Naive thymus-derived CD4-positive, alpha-beta T cell (primary cell): ENCODE results near the gene TBCD. TPM values are rescaled to one million over a fixed set of nuclear protein-coding genes. Genes with fewer than 3 reads are reported as not detected.

Experiments
- ATAC-seq: fragments of 150-1000 bp; cut with Tn5 transposase; 2 replicates; pipeline ENCODE4 v1.10.0; 2021; ENCODE audit warnings: mild to moderate bottlenecking, moderate library complexity
- CTCF ChIA-PET: fragments of 350-600 bp; sonication (Branson Sonifier 250); formaldehyde crosslinking; loops from one replicate; lab custom pipeline; 2021; ENCODE audit warnings: antibody characterized with exemption; lab: Charles Lee
- POLR2A ChIA-PET: fragments of 350-600 bp; sonication (Branson Sonifier 250); formaldehyde crosslinking; loops from one replicate; lab custom pipeline; 2021; ENCODE audit warnings: antibody characterized with exemption, inconsistent platforms; lab: Charles Lee
- DNase-seq, 9 donors: peaks; one replicate each; pipeline versions ENCODE4 v3.0.0 to v3.0.0-alpha.2; 2020 to 2022; ENCODE audit warnings: mixed read lengths in 1 of 9
- H3K27ac ChIP-seq: one replicate; pipeline ENCODE4 v1.7.0; 2013; ENCODE audit warnings: mild to moderate bottlenecking, low read depth, low read length, moderate library complexity
- H3K27me3 ChIP-seq, 2 donors: one replicate each; pipeline ENCODE4 v1.7.0; 2013; ENCODE audit warnings: low read length in 2 of 2, mild to moderate bottlenecking in 2 of 2, moderate library complexity in 2 of 2; ENCODE audit not compliant: control insufficient read depth in 2 of 2, insufficient read depth in 2 of 2
- H3K36me3 ChIP-seq, 3 experiments: 1 replicate in 2 of 3; 2 replicates in 1 of 3; pipeline ENCODE4 v1.7.0; 2013; ENCODE audit warnings: low read length in 3 of 3, mild to moderate bottlenecking in 3 of 3, moderate library complexity in 1 of 3; ENCODE audit not compliant: insufficient read depth in 3 of 3, control insufficient read depth in 2 of 3
- H3K4me1 ChIP-seq, 2 donors: one replicate each; pipeline ENCODE4 v1.7.0; 2013; ENCODE audit warnings: low read length in 2 of 2, mild to moderate bottlenecking in 2 of 2, moderate library complexity in 1 of 2; ENCODE audit not compliant: control insufficient read depth in 2 of 2, insufficient read depth in 2 of 2
- H3K4me3 ChIP-seq: 2 replicates; pipeline ENCODE4 v1.7.0; 2013; ENCODE audit warnings: mild to moderate bottlenecking, low read length
- H3K9me3 ChIP-seq, 3 experiments: 1 replicate in 2 of 3; 2 replicates in 1 of 3; pipeline ENCODE4 v1.7.0; 2013; ENCODE audit warnings: low read length in 3 of 3; ENCODE audit not compliant: control insufficient read depth in 2 of 3
- H3K27ac Mint-ChIP-seq, 9 donors: one replicate each; pipeline ENCODE4 v1.8.0; 2020 to 2022; ENCODE audit warnings: mixed read lengths in 9 of 9, mild to moderate bottlenecking in 8 of 9, moderate library complexity in 5 of 9, inconsistent platforms in 2 of 9
- H3K27me3 Mint-ChIP-seq, 5 donors: one replicate each; pipeline ENCODE4 v1.8.0; 2021 to 2022; ENCODE audit warnings: mixed read lengths in 5 of 5, mild to moderate bottlenecking in 1 of 5
- H3K36me3 Mint-ChIP-seq, 5 donors: one replicate each; pipeline ENCODE4 v1.8.0; 2020 to 2022; ENCODE audit warnings: mixed read lengths in 5 of 5, mild to moderate bottlenecking in 3 of 5, inconsistent platforms in 1 of 5
- H3K4me1 Mint-ChIP-seq, 7 donors: one replicate each; pipeline ENCODE4 v1.8.0; 2020 to 2022; ENCODE audit warnings: mixed read lengths in 7 of 7, mild to moderate bottlenecking in 3 of 7, inconsistent platforms in 1 of 7
- H3K4me3 Mint-ChIP-seq, 10 donors: one replicate each; pipeline ENCODE4 v1.8.0; 2020 to 2022; ENCODE audit warnings: mild to moderate bottlenecking in 10 of 10, mixed read lengths in 10 of 10, moderate library complexity in 6 of 10, inconsistent platforms in 2 of 10
- H3K9me3 Mint-ChIP-seq, 11 donors: one replicate each; pipeline ENCODE4 v1.8.0; 2020 to 2022; ENCODE audit warnings: mixed read lengths in 11 of 11, mild to moderate bottlenecking in 4 of 11, inconsistent platforms in 1 of 11, moderate library complexity in 1 of 11
- intact Hi-C, 2 donors: fragments of 100-400 bp; cut with micrococcal nuclease; formaldehyde crosslinking; loops; one replicate each; pipeline ENCODE4 v1.15.1; 2023
- polyA plus RNA-seq, 2 donors: library from polyadenylated mRNA; unstranded; fragments of 300-500 nt; fragmentation: Illumina TruSeq; gene quantifications; one replicate each; pipeline ENCODE4 v1.2.3, GENCODE V29; 2021
- total RNA-seq, 6 experiments: library from RNA in 5 of 6; stranded (reverse) in 5 of 6; gene quantifications; 1 replicate in 5 of 6; 2 replicates in 1 of 6; pipeline ENCODE4 v1.2.3 and lab custom pipeline; 2021 to 2026

TBCD gene
- total and polyA plus RNA-seq, 7 experiments from 2014 or later: 61.5 to 255 (median 123) TPM

DNA sequence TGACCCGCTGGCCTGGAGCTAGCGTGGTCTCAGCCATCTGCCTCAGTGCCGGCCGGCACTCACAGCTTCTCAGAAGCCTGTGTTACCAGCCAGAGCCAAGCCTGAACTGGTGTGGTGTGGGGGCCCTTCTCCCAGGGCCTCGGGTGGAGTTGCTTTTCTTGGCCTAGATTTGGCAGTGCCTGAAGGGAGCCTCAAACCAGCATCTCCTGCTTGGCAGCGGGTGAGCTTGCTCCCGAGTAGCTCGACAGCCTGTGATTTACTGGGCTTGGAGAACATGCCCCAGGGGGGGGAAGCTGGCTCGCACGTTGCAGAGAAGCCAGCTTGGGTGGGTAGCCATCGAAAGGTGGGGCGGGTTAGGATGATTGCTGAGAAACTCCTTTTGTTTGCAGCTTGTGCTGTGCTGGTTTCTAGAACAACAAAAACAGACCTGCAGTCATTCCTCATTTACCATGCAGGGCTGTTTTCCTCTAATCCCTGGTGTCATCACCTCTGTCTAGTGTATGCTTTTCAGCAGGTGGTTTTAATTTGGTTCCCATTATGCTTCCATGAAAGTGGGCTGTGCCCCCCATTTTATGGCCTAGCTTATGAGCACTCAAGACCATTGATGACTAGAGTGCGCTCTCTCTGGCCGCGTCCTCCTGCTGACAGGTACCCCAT lies 42.2 kb downstream of the TBCD start:
- ChIA-PET CTCF (interaction anchor here (1.2 kb wide), 1 partner anchor 12 kb away, joined by 4 read pairs; no protein-coding TSS in a partner anchor), POLR2A (no interaction called here)
- DNase-seq (no peak), ATAC-seq (no peak)
- H3K27me3 ChIP-seq: no peaks in the 10 kb centered on the region
- H3K4me1 ChIP-seq: no peaks in the 10 kb centered on the region
- Mint-ChIP-seq H3K4me3 (peak overlapping the region in 1 of 10 donors; percentile 29), H3K36me3 (peaks cover 0 to 27% (median 0%) of the 10 kb centered on the region in 5 donors), H3K9me3 (no peaks in the 10 kb centered on the region), H3K4me1 (peaks cover 0 to 7% (median 0%) of the 10 kb centered on the region in 7 donors), H3K27me3 (no peaks in the 10 kb centered on the region), H3K27ac (no peak overlapping the region)
- no peak overlapping the region for H3K4me3 ChIP-seq
- no peaks in the 10 kb centered on the region for H3K9me3 ChIP-seq
- intact Hi-C loops: no loop called here
- peaks cover 0 to 22% (median 0%) of the 10 kb centered on the region in 3 experiments for H3K36me3 ChIP-seq
- H3K27ac ChIP-seq: no peak overlapping the region

DNA sequence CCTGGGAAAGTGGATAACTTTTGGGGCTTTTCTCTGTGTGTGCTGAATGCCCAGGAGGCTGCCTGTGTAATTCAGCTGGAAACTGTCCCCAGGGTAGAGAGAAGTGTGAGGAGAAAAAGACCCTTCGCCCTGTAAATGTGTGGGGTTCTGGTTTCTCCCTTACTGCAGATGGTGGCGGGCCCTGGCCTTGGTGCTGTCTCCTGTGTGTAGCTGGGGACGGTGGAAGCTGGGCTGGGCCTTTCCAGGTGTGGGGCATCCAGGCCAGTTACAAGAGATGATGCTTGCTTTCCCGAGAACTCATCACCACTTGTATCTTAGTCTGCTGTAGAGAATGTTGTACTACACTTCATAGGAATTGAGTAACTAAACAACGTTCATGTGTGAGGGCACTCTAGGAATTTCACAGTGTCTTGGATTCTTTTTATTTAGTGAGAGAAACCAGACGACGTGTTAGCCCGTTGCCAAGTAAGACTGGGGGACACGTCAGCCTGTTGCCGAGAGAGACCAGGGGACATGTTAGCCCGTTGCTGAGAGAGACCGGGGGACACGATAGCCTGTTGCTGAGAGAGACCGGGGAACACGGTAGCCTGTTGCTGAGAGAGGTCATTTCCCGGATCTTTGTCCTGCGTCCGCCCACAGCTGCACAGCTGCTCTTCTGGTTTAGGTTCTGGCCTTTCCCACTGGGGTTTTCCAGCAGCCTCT lies 43.1 kb downstream of the TBCD start:
- Histone ChIP-seq H3K36me3 (peaks cover 0 to 22% (median 0%) of the 10 kb centered on the region in 3 experiments), H3K27me3 (no peaks in the 10 kb centered on the region), H3K9me3 (no peaks in the 10 kb centered on the region), H3K4me3 (no peak overlapping the region), H3K4me1 (no peaks in the 10 kb centered on the region), H3K27ac (no peak overlapping the region)
- H3K9me3 Mint-ChIP-seq: no peaks in the 10 kb centered on the region
- H3K4me1 Mint-ChIP-seq: peaks cover 0 to 5% (median 0%) of the 10 kb centered on the region in 7 donors
- DNase-seq (no peak), ATAC-seq (no peak)
- ChIA-PET CTCF (interaction anchor here (1.2 kb wide), 1 partner anchor 13 kb away, joined by 4 read pairs; no protein-coding TSS in a partner anchor), POLR2A (no interaction called here)
- intact Hi-C loops: no loop called here
- H3K27ac Mint-ChIP-seq: peak overlapping the region in 1 of 9 donors; percentile 52
- H3K27me3 Mint-ChIP-seq: no peaks in the 10 kb centered on the region
- peaks cover 0 to 24% (median 5%) of the 10 kb centered on the region in 5 donors for H3K36me3 Mint-ChIP-seq
- H3K4me3 Mint-ChIP-seq: no peak overlapping the region

DNA sequence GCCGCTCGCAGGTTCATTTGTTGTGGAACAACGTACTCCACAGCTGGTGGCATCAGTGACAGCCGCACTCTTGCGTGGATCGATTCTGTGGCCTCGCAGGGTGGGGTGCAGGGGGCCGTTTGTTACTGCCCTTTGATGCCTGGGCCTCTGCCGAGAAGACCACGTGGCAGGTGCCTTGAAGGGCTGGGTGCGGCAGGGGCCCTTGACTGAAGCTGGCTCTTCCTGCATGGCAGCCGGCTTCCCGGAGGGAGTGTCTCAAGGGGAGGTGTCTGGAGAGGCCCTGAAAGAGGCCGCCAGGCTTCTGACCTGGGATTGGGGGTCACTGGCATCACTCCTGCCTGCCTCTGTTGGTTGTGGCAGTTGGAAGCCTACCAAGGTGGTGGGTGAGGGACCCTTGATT lies 43.8 kb downstream of the TBCD start:
- Mint-ChIP-seq H3K4me1 (peaks cover 0 to 4% (median 0%) of the 10 kb centered on the region in 7 donors), H3K27me3 (no peaks in the 10 kb centered on the region), H3K36me3 (peaks cover 0 to 23% (median 5%) of the 10 kb centered on the region in 5 donors), H3K27ac (no peak overlapping the region), H3K9me3 (no peaks in the 10 kb centered on the region), H3K4me3 (no peak overlapping the region)
- ATAC-seq (no peak), DNase-seq (no peak)
- ChIA-PET POLR2A (no interaction called here), CTCF (no interaction called here)
- peaks cover 0 to 22% (median 0%) of the 10 kb centered on the region in 3 experiments for H3K36me3 ChIP-seq
- H3K4me3 ChIP-seq: no peak overlapping the region
- intact Hi-C loops: no loop called here
- H3K4me1 ChIP-seq: no peaks in the 10 kb centered on the region
- no peaks in the 10 kb centered on the region for H3K9me3 ChIP-seq
- no peak overlapping the region for H3K27ac ChIP-seq
- H3K27me3 ChIP-seq: no peaks in the 10 kb centered on the region

- CTCF ChIA-PET: no interaction called here
- H3K4me1 ChIP-seq: no peaks in the 10 kb centered on the region
- peaks cover 0 to 4% (median 0%) of the 10 kb centered on the region in 11 donors for H3K9me3 Mint-ChIP-seq
- H3K4me1 Mint-ChIP-seq: peaks cover 1 to 9% (median 4%) of the 10 kb centered on the region in 7 donors
- H3K27ac Mint-ChIP-seq: peak overlapping the region in 1 of 9 donors; percentile 72
- H3K27ac ChIP-seq: no peak overlapping the region
- POLR2A ChIA-PET: no interaction called here
- no peak overlapping the region for H3K4me3 ChIP-seq
- H3K27me3 Mint-ChIP-seq: no peaks in the 10 kb centered on the region
- H3K9me3 ChIP-seq: no peaks in the 10 kb centered on the region
- H3K36me3 ChIP-seq: peaks cover 0 to 22% (median 0%) of the 10 kb centered on the region in 3 experiments
- peaks cover 4 to 26% (median 5%) of the 10 kb centered on the region in 5 donors for H3K36me3 Mint-ChIP-seq
- DNase-seq: no peak
- ATAC-seq: no peak
- intact Hi-C loops: no loop called here
- H3K4me3 Mint-ChIP-seq: no peak overlapping the region
- H3K27me3 ChIP-seq: no peaks in the 10 kb centered on the region
These were observed 45.2 kb downstream of the TBCD start for GRCh38 chr17:82797061-82797460.

DNA sequence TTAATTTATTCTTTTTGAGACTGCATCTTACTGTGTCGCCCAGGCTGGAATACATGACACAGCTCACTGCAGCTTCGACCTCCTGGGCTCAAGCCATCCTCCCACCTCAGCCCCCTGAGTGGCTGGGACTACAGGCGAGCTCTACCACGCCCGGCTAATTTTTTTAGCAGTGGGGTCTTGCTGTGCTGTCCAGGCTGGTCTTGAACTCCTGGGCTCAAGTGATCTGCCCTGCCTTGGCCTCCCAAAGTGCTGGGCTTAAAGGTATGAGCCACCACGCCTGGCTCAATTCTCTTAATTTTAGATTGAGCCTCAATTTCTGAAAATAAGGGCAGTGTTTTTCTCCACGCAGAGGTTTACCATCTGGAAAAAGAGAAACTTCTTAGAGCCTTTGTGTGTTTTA lies 46.9 kb downstream of the TBCD start:
- Histone ChIP-seq H3K4me1 (no peaks in the 10 kb centered on the region), H3K27me3 (no peaks in the 10 kb centered on the region), H3K4me3 (no peak overlapping the region), H3K27ac (no peak overlapping the region), H3K9me3 (no peaks in the 10 kb centered on the region), H3K36me3 (peaks cover 0 to 25% (median 0%) of the 10 kb centered on the region in 3 experiments)
- no peak overlapping the region for H3K4me3 Mint-ChIP-seq
- H3K36me3 Mint-ChIP-seq: peaks cover 4 to 34% (median 8%) of the 10 kb centered on the region in 5 donors
- peak overlapping the region in 1 of 9 donors; percentile 45 for H3K27ac Mint-ChIP-seq
- POLR2A ChIA-PET: no interaction called here
- DNase-seq: no peak
- H3K9me3 Mint-ChIP-seq: peaks cover 0 to 4% (median 0%) of the 10 kb centered on the region in 11 donors
- H3K4me1 Mint-ChIP-seq: peaks cover 4 to 19% (median 8%) of the 10 kb centered on the region in 7 donors
- CTCF ChIA-PET: no interaction called here
- ATAC-seq: no peak
- no peaks in the 10 kb centered on the region for H3K27me3 Mint-ChIP-seq
- intact Hi-C loops: no loop called here

DNA sequence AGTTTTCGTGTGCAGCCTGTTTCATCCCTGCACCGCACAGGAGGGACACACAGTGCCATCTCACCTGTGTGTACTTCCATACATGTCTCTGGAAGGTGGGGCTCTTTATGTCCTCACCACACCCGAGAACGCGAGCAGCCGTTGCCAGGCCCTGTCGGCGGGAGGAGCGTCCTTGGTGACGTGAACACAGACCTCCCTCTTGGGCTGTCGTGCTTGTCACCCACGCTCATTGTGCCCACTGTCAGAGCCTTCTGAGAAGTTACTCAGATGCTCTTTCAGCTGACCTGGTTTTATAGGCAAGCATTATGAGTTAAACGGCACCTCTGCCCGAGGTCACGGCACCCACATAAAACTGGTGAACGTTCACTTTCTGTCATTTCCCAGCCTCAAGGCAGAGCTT lies 47.7 kb downstream of the TBCD start:
- Histone ChIP-seq H3K27me3 (no peaks in the 10 kb centered on the region), H3K4me1 (no peaks in the 10 kb centered on the region), H3K27ac (no peak overlapping the region), H3K9me3 (no peaks in the 10 kb centered on the region), H3K4me3 (no peak overlapping the region), H3K36me3 (peaks cover 0 to 21% (median 0%) of the 10 kb centered on the region in 3 experiments)
- intact Hi-C loops: no loop called here
- Mint-ChIP-seq H3K9me3 (peaks cover 0 to 4% (median 0%) of the 10 kb centered on the region in 11 donors), H3K4me1 (peaks cover 4 to 19% (median 8%) of the 10 kb centered on the region in 7 donors), H3K27me3 (no peaks in the 10 kb centered on the region), H3K27ac (peak overlapping the region in 1 of 9 donors; percentile 12), H3K36me3 (peaks cover 4 to 34% (median 8%) of the 10 kb centered on the region in 5 donors), H3K4me3 (no peak overlapping the region)
- ATAC-seq (no peak), DNase-seq (no peak)
- ChIA-PET POLR2A (no interaction called here), CTCF (interaction anchor here (1.3 kb wide), 1 partner anchor 115 kb away, joined by 3 read pairs; no protein-coding TSS in a partner anchor)
